H1 (cell line): ENCODE data around the gene GPR150. TPM values are rescaled to one million over a fixed set of nuclear protein-coding genes. Genes with fewer than 3 reads are reported as not detected.

ENCODE experiments used
- CTCF ChIA-PET: fragments of 300-600 bp; sonication (Branson Sonifier 250); formaldehyde crosslinking; loops from one replicate; lab custom pipeline; 2021; ENCODE audit not compliant: partially characterized antibody; lab: Charles Lee
- POLR2A ChIA-PET: fragments of 300-600 bp; sonication (Branson Sonifier 250); formaldehyde crosslinking; loops from one replicate; lab custom pipeline; 2021; ENCODE audit warnings: inconsistent platforms; ENCODE audit not compliant: partially characterized antibody; lab: Charles Lee
- DNase-seq, 2 experiments: peaks; one replicate each; pipeline versions ENCODE4 v3.0.0 to v3.0.0-alpha.2; 2010 to 2022; ENCODE audit warnings: low spot score in 2 of 2, low read depth in 1 of 2, mixed read lengths in 1 of 2
- FAIRE-seq: peaks from 2 replicates; lab custom pipeline; 2011; peaks lifted over from hg19 to GRCh38; lab: Jason Lieb, UNC
- H2AFZ ChIP-seq: 2 replicates; pipeline ENCODE4 v1.8.1; 2012; ENCODE audit warnings: low read length, inconsistent platforms
- H2AK5ac ChIP-seq: 2 replicates; pipeline ENCODE4 v1.6.1; 2013; ENCODE audit warnings: low read depth, low read length
- H2BK120ac ChIP-seq: replicated peaks from 2 replicates; pipeline ENCODE3; 2013; ENCODE audit warnings: low read depth, low read length, inconsistent platforms
- H2BK12ac ChIP-seq: 2 replicates; pipeline ENCODE4 v1.6.1; 2013; ENCODE audit warnings: low read depth, low read length
- H2BK15ac ChIP-seq: 2 replicates; pipeline ENCODE4 v1.6.1; 2013; ENCODE audit warnings: low read length
- H2BK20ac ChIP-seq: 2 replicates; pipeline ENCODE4 v1.6.1; 2013; ENCODE audit warnings: low read length
- H2BK5ac ChIP-seq: 2 replicates; pipeline ENCODE4 v1.6.1; 2013; ENCODE audit warnings: low read depth, low read length
- H3K14ac ChIP-seq: 2 replicates; pipeline ENCODE4 v1.6.1; 2013; ENCODE audit warnings: inconsistent platforms; ENCODE audit not compliant: insufficient read length
- H3K18ac ChIP-seq: 2 replicates; pipeline ENCODE4 v1.6.1; 2013; ENCODE audit warnings: low read length; ENCODE audit errors: extremely low read depth
- H3K23ac ChIP-seq: 2 replicates; pipeline ENCODE4 v1.6.1; 2013; ENCODE audit warnings: inconsistent platforms; ENCODE audit not compliant: insufficient read length
- H3K23me2 ChIP-seq: 2 replicates; pipeline ENCODE4 v1.6.1; 2013; ENCODE audit warnings: low read depth, low read length
- H3K27ac ChIP-seq: 2 replicates; pipeline ENCODE4 v1.6.1; 2011; ENCODE audit warnings: low read depth, low read length, inconsistent platforms
- H3K27me3 ChIP-seq, 4 experiments: replicated peaks in 1 of 4; 1 replicate in 1 of 4; 2 replicates in 3 of 4; pipeline versions ENCODE4 v1.6.1 to v1.8.1; 2011 to 2013; ENCODE audit warnings: low read length in 3 of 4, mild to moderate bottlenecking in 3 of 4, inconsistent platforms in 2 of 4, mixed read lengths in 2 of 4, moderate library complexity in 1 of 4; ENCODE audit not compliant: control insufficient read depth in 3 of 4, insufficient read depth in 3 of 4; ENCODE audit errors: extremely low read depth in 1 of 4
- H3K36me3 ChIP-seq, 4 experiments: 2 replicates each; pipeline versions ENCODE4 v1.6.1 to v1.8.1; 2011 to 2013; ENCODE audit warnings: mild to moderate bottlenecking in 4 of 4, low read length in 3 of 4, moderate library complexity in 2 of 4, control low read depth in 1 of 4, inconsistent platforms in 1 of 4; ENCODE audit not compliant: insufficient read depth in 4 of 4, control insufficient read depth in 2 of 4
- H3K4ac ChIP-seq: replicated peaks from 2 replicates; pipeline ENCODE3; 2013; ENCODE audit warnings: low read length, low read depth, mixed read lengths, inconsistent platforms; ENCODE audit not compliant: insufficient read length
- H3K4me1 ChIP-seq, 4 experiments: replicated peaks in 1 of 4; 1 replicate in 1 of 4; 2 replicates in 3 of 4; pipeline versions ENCODE4 v1.6.1 to v1.8.1; 2011 to 2013; ENCODE audit warnings: low read length in 3 of 4, inconsistent platforms in 2 of 4, mixed read lengths in 1 of 4; ENCODE audit not compliant: insufficient read depth in 4 of 4, control insufficient read depth in 3 of 4
- H3K4me2 ChIP-seq, 2 experiments: 2 replicates each; pipeline versions ENCODE4 v1.6.1 to v1.8.1; 2011 to 2013; ENCODE audit warnings: low read depth in 2 of 2, low read length in 2 of 2, control low read depth in 1 of 2, inconsistent platforms in 1 of 2, mild to moderate bottlenecking in 1 of 2; ENCODE audit not compliant: insufficient read depth in 1 of 2
- H3K4me3 ChIP-seq, 4 experiments: fragments of 200-600, 300-600 bp in 1 of 4; sonication (generic), shearing (Covaris generic), sonication (Bioruptor Twin) in 1 of 4; 2 replicates each; pipeline versions ENCODE4 v1.5.1 to v1.8.1; 2011 to 2016; ENCODE audit warnings: low read length in 4 of 4, low read depth in 3 of 4, control low read depth in 2 of 4, inconsistent platforms in 2 of 4, mild to moderate bottlenecking in 2 of 4, mixed read lengths in 1 of 4, moderate library complexity in 1 of 4; ENCODE audit not compliant: insufficient read depth in 2 of 4; ENCODE audit errors: extremely low read depth in 1 of 4
- H3K56ac ChIP-seq: replicated peaks from 2 replicates; pipeline ENCODE3; 2013; ENCODE audit warnings: low read depth, mild to moderate bottlenecking, mixed read lengths, low read length, inconsistent platforms; ENCODE audit not compliant: insufficient read length
- H3K79me1 ChIP-seq: 2 replicates; pipeline ENCODE4 v1.6.1; 2013; ENCODE audit warnings: low read depth, low read length, control low read depth
- H3K79me2 ChIP-seq, 2 experiments: 2 replicates each; pipeline versions ENCODE4 v1.6.1 to v1.8.1; 2012 to 2013; ENCODE audit warnings: low read length in 2 of 2, mild to moderate bottlenecking in 2 of 2, inconsistent platforms in 1 of 2; ENCODE audit not compliant: insufficient read depth in 2 of 2, control insufficient read depth in 1 of 2
- H3K9ac ChIP-seq, 4 experiments: replicated peaks in 1 of 4; 1 replicate in 1 of 4; 2 replicates in 3 of 4; pipeline versions ENCODE4 v1.6.1 to v1.8.1; 2011 to 2013; ENCODE audit warnings: low read depth in 3 of 4, low read length in 3 of 4, control low read depth in 2 of 4, mild to moderate bottlenecking in 2 of 4, moderate library complexity in 2 of 4, inconsistent platforms in 1 of 4; ENCODE audit errors: extremely low read depth in 1 of 4
- H3K9me3 ChIP-seq, 2 experiments: 2 replicates each; pipeline versions ENCODE4 v1.6.1 to v1.8.1; 2012 to 2013; ENCODE audit warnings: mild to moderate bottlenecking in 2 of 2, moderate library complexity in 2 of 2, control low read depth in 1 of 2, inconsistent platforms in 1 of 2, low read depth in 1 of 2, low read length in 1 of 2, mixed read lengths in 1 of 2; ENCODE audit not compliant: insufficient read depth in 2 of 2
- H4K20me1 ChIP-seq, 2 experiments: replicated peaks in 1 of 2; 2 replicates each; pipeline versions ENCODE3 to v1.8.1; 2011 to 2013; ENCODE audit warnings: inconsistent platforms in 2 of 2, low read length in 2 of 2, mild to moderate bottlenecking in 1 of 2; ENCODE audit not compliant: insufficient read depth in 2 of 2, control insufficient read depth in 1 of 2
- H4K5ac ChIP-seq: 2 replicates; pipeline ENCODE4 v1.6.1; 2013; ENCODE audit warnings: low read length, low read depth, mixed read lengths, inconsistent platforms; ENCODE audit not compliant: insufficient read length
- H4K8ac ChIP-seq: 2 replicates; pipeline ENCODE4 v1.8.0; 2013; ENCODE audit warnings: mild to moderate bottlenecking, moderate library complexity, low read length, inconsistent platforms; ENCODE audit not compliant: insufficient read depth; ENCODE audit errors: extremely low read depth
- H4K91ac ChIP-seq: replicated peaks from 2 replicates; pipeline ENCODE3; 2013; ENCODE audit warnings: low read length, mixed read lengths, inconsistent platforms; ENCODE audit not compliant: insufficient read length
- ATF3 ChIP-seq: IDR thresholded peaks from 2 replicates; pipeline ENCODE4 v1.6.1; 2011; ENCODE audit warnings: low read depth, mild to moderate bottlenecking, low read length; ENCODE audit not compliant: insufficient read depth
- BACH1 ChIP-seq: IDR thresholded peaks from 2 replicates; pipeline ENCODE4 v1.6.1; 2012; ENCODE audit warnings: low read length, improper control_type of control experiment
- CHD1 ChIP-seq: IDR thresholded peaks from 2 replicates; pipeline ENCODE4 v1.6.1; 2012; ENCODE audit warnings: low read depth, low read length, improper control_type of control experiment
- GABPA ChIP-seq: IDR thresholded peaks from 2 replicates; pipeline ENCODE4 v1.6.1; 2011; ENCODE audit warnings: mild to moderate bottlenecking, low read length, moderate library complexity, borderline replicate concordance; ENCODE audit not compliant: insufficient read depth
- KDM1A ChIP-seq: fragments of 200-600, 300-600 bp; sonication (generic); IDR thresholded peaks from 2 replicates; pipeline ENCODE4 v1.7.1; 2016; ENCODE audit warnings: mild to moderate bottlenecking, low read length, borderline replicate concordance
- NANOG ChIP-seq: IDR thresholded peaks from 2 replicates; pipeline ENCODE4 v1.6.1; 2011; ENCODE audit warnings: low read length, low read depth, mild to moderate bottlenecking, inconsistent platforms; ENCODE audit not compliant: insufficient read depth, poor library complexity, severe bottlenecking
- POLR2A ChIP-seq, 2 experiments: IDR thresholded peaks; 1 replicate in 1 of 2; 2 replicates in 1 of 2; pipeline ENCODE4 v1.6.1; 2011; ENCODE audit warnings: low read depth in 2 of 2, low read length in 2 of 2, mild to moderate bottlenecking in 2 of 2; ENCODE audit errors: control extremely low read depth in 1 of 2
- SRF ChIP-seq: IDR thresholded peaks from 2 replicates; pipeline ENCODE4 v1.6.1; 2011; ENCODE audit warnings: mild to moderate bottlenecking, low read depth, low read length, moderate library complexity
- SUZ12 ChIP-seq: fragments of 200-600 bp; sonication (generic); IDR thresholded peaks from 2 replicates; pipeline ENCODE4 v1.6.1; 2012; ENCODE audit warnings: mild to moderate bottlenecking, inconsistent platforms, low read length, moderate library complexity, mixed read lengths
- WGBS, 2 experiments: shearing (Covaris generic) in 1 of 2; methylation state at CpG; one replicate each; pipeline versions ENCODE4 v1.1.6 to v1.1.7; 2013 to 2015; ENCODE audit warnings: low lambda C conversion rate in 2 of 2, mixed read lengths in 2 of 2, inconsistent platforms in 1 of 2, low coverage in 1 of 2, missing lambda C conversion rate in 1 of 2; ENCODE audit not compliant: insufficient replicate concordance in 2 of 2, insufficient coverage in 1 of 2, insufficient read length in 1 of 2; ENCODE audit errors: extremely low coverage in 1 of 2, missing lambda C conversion rate in 1 of 2; 5-methylcytosine and 5-hydroxymethylcytosine counted together
- polyA plus RNA-seq, 7 experiments: library from polyadenylated mRNA; depleted of rRNA in 3 of 7; stranded (reverse) in 5 of 7; unstranded in 2 of 7; fragments of >200 nt in 5 of 7; fragments of 200-250 nt in 2 of 7; gene quantifications; 1 replicate in 5 of 7; 2 replicates in 1 of 7; 4 replicates in 1 of 7; pipeline versions ENCODE4 v1.2.1 to v1.2.3, GENCODE V29; 2011 to 2013; ENCODE audit warnings: missing spikeins in 2 of 7, mixed read lengths in 2 of 7
- total RNA-seq: library from RNA; stranded (reverse); fragmentation: NEBNext Ultra II Directional; extraction: Animal tissue kit (Norgen Biotek cat#: 25700); gene quantifications from 2 replicates; pipeline ENCODE4 v1.2.1, GENCODE V29; 2021

Gene GPR150
- total and polyA plus RNA-seq, 2 of the 8 experiments (the other 6 are each of a cell fraction or from before 2014, with no cell fraction given): 0.14 TPM; not detected in 1

- H4K5ac ChIP-seq: no peak overlapping the region
- H4K20me1 ChIP-seq: no peaks in the 10 kb centered on the region
- DNase-seq (no peak), FAIRE-seq (no peak)
- H3K4me3 ChIP-seq: no peak overlapping the region
- H2AK5ac ChIP-seq: no peak overlapping the region
- H3K14ac ChIP-seq: no peak overlapping the region
- H3K79me2 ChIP-seq: no peaks in the 10 kb centered on the region
- WGBS, 2 experiments: 84% methylated on average over 4 of the region's 4 CpGs; no CpG with 5 or more reads in 1 of the 2 experiments
- H3K4me2 ChIP-seq: no peak overlapping the region
- H2AFZ ChIP-seq: no peak overlapping the region
- H4K91ac ChIP-seq: no peak overlapping the region
- no peak overlapping the region for H3K4ac ChIP-seq
- H3K23ac ChIP-seq: no peak overlapping the region
- H4K8ac ChIP-seq: no peak overlapping the region
- H3K79me1 ChIP-seq: no peaks in the 10 kb centered on the region
- H3K4me1 ChIP-seq: no peaks in the 10 kb centered on the region
- no peak overlapping the region for H2BK120ac ChIP-seq
- H2BK12ac ChIP-seq: no peak overlapping the region
- H3K18ac ChIP-seq: no peak overlapping the region
- no peak overlapping the region for H3K56ac ChIP-seq
- TF ChIP-seq BACH1: no peak
- TF ChIP-seq GABPA: no peak
- TF ChIP-seq CHD1: no peak
- TF ChIP-seq KDM1A: no peak
- no peak for TF ChIP-seq SRF
- TF ChIP-seq NANOG: no peak
- no peak for TF ChIP-seq POLR2A (IDR thresholded peaks at IDR 0.05; ENCODE audit: control extremely low read depth in 1 of 2, low read depth in 2 of 2, low read length in 2 of 2)
- no peak for TF ChIP-seq ATF3
- no peak for TF ChIP-seq SUZ12
- no peak overlapping the region for H2BK5ac ChIP-seq
- H3K9ac ChIP-seq: no peak overlapping the region
- H3K9me3 ChIP-seq: peaks cover 13 to 20% of the 10 kb centered on the region in 2 experiments
- ChIA-PET POLR2A (no interaction called here), CTCF (interaction anchor here (0.6 kb wide), 1 partner anchor 558 kb away, joined by 3 read pairs; no protein-coding TSS in a partner anchor)
- H2BK15ac ChIP-seq: no peak overlapping the region
- H2BK20ac ChIP-seq: no peak overlapping the region
- no peaks in the 10 kb centered on the region for H3K23me2 ChIP-seq
- no peaks in the 10 kb centered on the region for H3K36me3 ChIP-seq
- H3K27ac ChIP-seq: no peak overlapping the region
- 0 out of 7 replicates have a peak, but pooled peaks cover 0 to 3% (median 0%) of the 10 kb centered on the region in 4 experiments for H3K27me3 ChIP-seq
Measured at GRCh38 chr5:95627971-95628810, 8.3 kb downstream of the GPR150 start.
